Activated naive CD4-positive, alpha-beta T cell treated with anti-CD3 and anti-CD28 coated beads, Interleukin-2, amount 50 U/mL, for 24 hours (primary cell): ENCODE measurements around the gene PFDN4.
A peak's percentile ranks its signal among the peaks of the same experiment; 100 is the strongest.

Source experiments
- H3K27ac Mint-ChIP-seq: one replicate; pipeline ENCODE4 v1.8.0; 2021; ENCODE audit warnings: mild to moderate bottlenecking, mixed read lengths
- H3K27me3 Mint-ChIP-seq: one replicate; pipeline ENCODE4 v1.8.0; 2021; ENCODE audit warnings: mixed read lengths
- H3K36me3 Mint-ChIP-seq: one replicate; pipeline ENCODE4 v1.8.0; 2021; ENCODE audit warnings: mixed read lengths
- H3K4me1 Mint-ChIP-seq: one replicate; pipeline ENCODE4 v1.8.0; 2021; ENCODE audit warnings: mixed read lengths
- H3K4me3 Mint-ChIP-seq: one replicate; pipeline ENCODE4 v1.8.0; 2021; ENCODE audit warnings: mild to moderate bottlenecking, mixed read lengths
- H3K9me3 Mint-ChIP-seq: one replicate; pipeline ENCODE4 v1.8.0; 2021; ENCODE audit warnings: mixed read lengths

The PFDN4 gene

DNA sequence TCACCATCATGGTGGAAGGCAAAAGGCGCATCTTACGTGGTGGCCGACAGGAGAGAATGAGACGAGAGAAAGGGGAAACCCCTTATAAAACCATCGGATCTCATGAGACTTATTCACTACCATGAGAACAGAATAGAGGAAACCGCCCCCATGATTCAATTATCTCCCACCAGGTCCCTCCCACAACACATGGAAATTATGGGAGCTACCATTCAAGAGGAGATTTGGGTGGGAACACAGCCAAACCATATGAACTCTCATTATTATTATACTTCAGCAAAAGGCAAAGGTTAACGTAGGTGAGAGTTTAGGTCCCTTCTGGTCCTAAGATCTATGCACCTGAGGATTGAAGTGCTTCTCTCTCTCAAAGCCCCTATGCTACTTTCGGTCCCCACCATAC lies 2.4 kb upstream of the PFDN4 start:
- no peaks in the 10 kb centered on the region for H3K9me3 Mint-ChIP-seq
- peaks cover 1% of the 10 kb centered on the region for H3K36me3 Mint-ChIP-seq
- H3K27me3 Mint-ChIP-seq = no peaks in the 10 kb centered on the region
- no peak overlapping the region for H3K4me3 Mint-ChIP-seq
- no peak overlapping the region for H3K27ac Mint-ChIP-seq
- H3K4me1 Mint-ChIP-seq = peaks cover 19% of the 10 kb centered on the region

DNA sequence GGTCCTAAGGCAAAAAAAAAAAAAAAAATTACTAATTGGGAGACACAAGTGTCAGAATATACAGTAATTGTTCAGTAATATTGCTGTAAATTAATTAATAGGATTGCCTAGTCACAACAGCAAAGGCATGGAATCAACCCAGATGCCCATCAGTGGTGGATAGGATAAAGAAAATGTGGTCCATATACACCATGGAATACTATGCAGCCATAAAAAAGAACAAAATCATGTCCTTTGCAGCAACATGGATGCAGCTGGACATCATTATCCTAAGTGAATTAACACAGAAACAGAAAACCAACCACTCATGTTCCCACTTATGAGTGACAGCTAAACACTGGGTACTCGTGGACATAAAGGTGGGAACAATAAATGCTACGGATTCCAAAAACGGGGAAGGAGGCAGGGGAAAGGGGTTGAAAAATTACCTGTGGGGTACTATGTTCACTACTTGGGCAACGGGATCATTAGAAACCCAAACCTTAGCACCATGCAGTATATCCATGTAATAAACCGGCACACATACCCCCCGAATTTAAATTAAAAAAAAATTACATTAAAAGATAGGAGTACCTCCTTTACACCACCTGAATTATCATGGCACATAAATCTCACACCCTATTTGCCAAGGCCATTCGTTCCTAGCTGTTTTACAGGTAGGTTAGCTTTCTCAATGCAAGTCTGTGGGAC lies 689 bp upstream of the PFDN4 start:
- Mint-ChIP-seq H3K4me1 (peaks cover 32% of the 10 kb centered on the region), H3K27me3 (no peaks in the 10 kb centered on the region), H3K4me3 (peak overlapping the region; percentile 96), H3K36me3 (peaks cover 1% of the 10 kb centered on the region), H3K9me3 (no peaks in the 10 kb centered on the region), H3K27ac (peak overlapping the region; percentile 100)

DNA sequence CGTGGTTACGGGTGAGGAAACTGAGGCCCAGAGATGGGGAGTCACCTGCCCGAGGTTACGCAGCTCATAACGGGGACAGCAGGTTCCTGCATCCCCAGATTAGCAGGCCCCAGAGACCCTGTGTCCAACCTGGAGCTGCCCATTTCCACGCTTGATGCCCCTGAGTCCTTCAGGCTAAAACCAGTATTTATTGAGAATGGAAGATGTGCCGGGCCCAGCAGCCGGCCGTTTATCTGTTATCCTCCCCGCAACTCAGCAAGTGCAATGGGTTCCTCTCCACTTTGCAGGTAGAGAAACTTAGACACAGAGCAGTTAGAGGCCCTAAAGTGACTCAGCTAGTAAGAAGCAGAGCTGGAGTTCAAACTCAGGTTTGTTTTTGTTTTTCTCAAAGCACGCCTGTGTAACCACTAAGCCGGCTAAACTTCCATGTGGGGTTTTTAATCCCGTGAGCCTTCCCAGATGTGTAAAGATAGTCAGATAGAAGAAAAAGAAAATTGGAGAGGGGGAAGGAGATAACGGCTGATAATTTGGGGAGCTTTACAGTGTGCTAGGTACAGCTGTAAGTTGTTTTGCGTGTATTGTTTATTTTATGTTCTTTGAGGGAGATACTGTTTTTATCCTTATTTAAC lies 775 bp downstream of the PFDN4 start:
- Mint-ChIP-seq H3K4me1 (peaks cover 41% of the 10 kb centered on the region), H3K4me3 (peak overlapping the region; percentile 99), H3K27me3 (no peaks in the 10 kb centered on the region), H3K9me3 (no peaks in the 10 kb centered on the region), H3K27ac (peak overlapping the region; percentile 98), H3K36me3 (peaks cover 1% of the 10 kb centered on the region)

DNA sequence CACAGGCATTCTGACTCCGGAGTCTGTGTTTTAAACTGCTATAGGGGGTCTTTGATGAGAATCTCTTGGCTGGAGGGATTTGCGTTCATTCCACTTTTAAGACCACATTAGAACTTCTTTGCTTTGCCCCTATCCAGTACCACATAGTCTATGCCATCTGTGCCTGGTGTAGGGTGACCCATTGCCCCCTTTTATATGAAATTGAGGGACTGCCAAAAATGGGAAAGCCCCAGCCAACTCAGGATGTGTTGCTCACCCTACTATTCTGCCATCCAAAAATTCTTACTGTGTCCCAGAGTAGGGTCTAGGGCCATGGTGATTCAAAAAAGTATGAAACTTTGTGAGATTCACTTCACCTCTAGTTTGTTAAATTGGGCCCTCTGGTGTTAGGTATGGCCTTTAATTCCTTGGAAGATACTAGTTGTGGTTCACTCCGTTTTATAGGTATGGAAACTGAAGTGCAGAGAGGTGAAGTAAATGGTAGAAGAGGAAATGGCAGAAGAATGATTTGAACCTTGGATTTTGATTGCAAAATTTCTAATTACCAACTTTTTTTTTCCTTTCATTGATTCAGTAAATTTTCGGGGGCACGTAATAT lies 1.4 kb downstream of the PFDN4 start:
- Mint-ChIP-seq H3K27ac (peak overlapping the region; percentile 98), H3K4me1 (peaks cover 41% of the 10 kb centered on the region), H3K9me3 (no peaks in the 10 kb centered on the region), H3K27me3 (no peaks in the 10 kb centered on the region), H3K36me3 (peaks cover 1% of the 10 kb centered on the region), H3K4me3 (peak overlapping the region; percentile 99)

DNA sequence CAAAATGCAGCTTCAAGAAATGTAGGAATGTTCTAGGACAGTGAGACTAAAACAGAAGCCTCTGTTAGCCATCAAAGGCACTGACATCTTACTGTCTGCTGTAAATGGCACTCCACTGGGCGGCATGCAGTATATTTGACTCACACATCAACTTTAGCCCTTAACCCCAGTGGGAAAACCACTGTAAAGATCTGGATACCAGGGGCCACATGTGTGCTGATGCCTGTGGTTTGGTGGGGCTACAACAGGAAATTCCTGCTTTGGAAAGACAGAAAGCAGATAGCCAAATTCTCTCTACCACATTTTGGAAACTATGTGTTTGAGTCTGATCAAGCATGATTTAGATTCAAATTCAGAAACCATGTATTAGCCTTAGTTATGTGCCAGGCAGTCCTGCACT lies 4.3 kb downstream of the PFDN4 start:
- Mint-ChIP-seq H3K27me3 (no peaks in the 10 kb centered on the region), H3K9me3 (no peaks in the 10 kb centered on the region), H3K36me3 (peaks cover 1% of the 10 kb centered on the region), H3K4me3 (no peak overlapping the region), H3K4me1 (peaks cover 45% of the 10 kb centered on the region), H3K27ac (no peak overlapping the region)

DNA sequence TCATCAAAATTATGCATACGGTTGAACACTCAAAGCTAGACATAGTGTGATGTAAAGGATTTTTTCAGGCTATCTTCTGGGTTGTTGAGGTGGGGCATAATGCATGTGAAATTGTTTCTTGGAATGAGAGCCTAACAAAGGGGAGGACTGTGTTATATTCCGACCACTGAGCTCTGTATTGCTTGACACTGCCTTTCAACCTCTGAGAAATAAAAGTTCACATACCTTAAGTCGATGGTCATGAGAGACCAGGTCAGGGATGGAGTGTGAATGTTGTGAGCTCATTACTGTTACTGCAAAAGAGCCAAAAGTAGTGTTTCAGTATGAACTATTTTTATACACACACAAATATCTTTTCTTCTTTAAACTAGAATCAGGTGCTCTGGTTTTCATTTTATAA lies 5.0 kb downstream of the PFDN4 start:
- H3K9me3 Mint-ChIP-seq = no peaks in the 10 kb centered on the region
- no peak overlapping the region for H3K4me3 Mint-ChIP-seq
- H3K36me3 Mint-ChIP-seq = peaks cover 1% of the 10 kb centered on the region
- no peak overlapping the region for H3K27ac Mint-ChIP-seq
- H3K27me3 Mint-ChIP-seq = no peaks in the 10 kb centered on the region
- H3K4me1 Mint-ChIP-seq = peaks cover 46% of the 10 kb centered on the region

DNA sequence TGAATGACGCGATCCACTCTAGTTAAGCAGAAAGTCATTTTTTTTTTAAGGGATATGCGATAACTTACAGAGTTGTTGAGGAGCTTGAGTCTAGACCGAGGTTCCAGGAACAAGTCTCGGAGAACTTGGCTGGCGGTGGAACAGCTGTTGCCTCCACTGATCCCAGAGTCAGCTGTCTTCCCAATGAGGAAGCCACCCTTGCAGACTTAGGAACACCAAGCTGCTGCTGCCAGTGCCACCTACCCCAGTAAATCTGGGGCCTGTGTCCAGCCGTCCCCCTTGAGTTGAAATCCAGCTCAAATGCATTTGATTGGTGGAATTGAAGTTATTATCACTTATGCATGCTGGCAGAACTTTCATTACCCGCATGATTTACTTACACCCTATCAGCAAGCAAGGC lies 6.7 kb downstream of the PFDN4 start:
- Mint-ChIP-seq H3K36me3 (no peaks in the 10 kb centered on the region), H3K4me1 (peaks cover 36% of the 10 kb centered on the region), H3K4me3 (no peak overlapping the region), H3K9me3 (no peaks in the 10 kb centered on the region), H3K27me3 (no peaks in the 10 kb centered on the region), H3K27ac (no peak overlapping the region)

DNA sequence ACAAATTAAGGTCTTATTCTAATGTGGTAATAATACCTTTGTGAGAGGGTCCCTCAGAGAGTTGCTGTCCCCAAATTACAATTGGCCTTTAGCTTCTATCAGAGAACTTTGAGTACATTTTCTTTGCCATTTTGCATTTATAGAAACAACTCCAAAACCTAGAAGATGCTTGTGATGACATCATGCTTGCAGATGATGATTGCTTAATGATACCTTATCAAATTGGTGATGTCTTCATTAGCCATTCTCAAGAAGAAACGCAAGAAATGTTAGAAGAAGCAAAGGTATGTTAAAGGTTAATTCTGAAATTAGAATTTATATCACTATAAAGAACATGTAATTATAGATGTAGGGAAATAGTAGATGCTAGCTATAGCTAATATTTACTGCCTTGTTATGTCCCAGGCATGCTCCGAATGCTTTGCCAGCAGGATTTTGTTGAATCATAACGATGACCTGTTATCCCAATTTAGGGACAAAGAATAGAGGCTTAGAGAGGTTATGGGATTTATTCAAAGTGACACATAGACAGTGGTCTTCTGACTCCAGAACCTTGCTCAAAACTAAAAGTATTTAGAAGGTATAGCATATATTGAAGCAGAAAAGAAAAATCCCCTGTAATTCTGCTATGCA lies 7.4 kb downstream of the PFDN4 start:
- Mint-ChIP-seq H3K4me3 (no peak overlapping the region), H3K4me1 (peaks cover 29% of the 10 kb centered on the region), H3K27me3 (no peaks in the 10 kb centered on the region), H3K9me3 (no peaks in the 10 kb centered on the region), H3K27ac (no peak overlapping the region), H3K36me3 (no peaks in the 10 kb centered on the region)

DNA sequence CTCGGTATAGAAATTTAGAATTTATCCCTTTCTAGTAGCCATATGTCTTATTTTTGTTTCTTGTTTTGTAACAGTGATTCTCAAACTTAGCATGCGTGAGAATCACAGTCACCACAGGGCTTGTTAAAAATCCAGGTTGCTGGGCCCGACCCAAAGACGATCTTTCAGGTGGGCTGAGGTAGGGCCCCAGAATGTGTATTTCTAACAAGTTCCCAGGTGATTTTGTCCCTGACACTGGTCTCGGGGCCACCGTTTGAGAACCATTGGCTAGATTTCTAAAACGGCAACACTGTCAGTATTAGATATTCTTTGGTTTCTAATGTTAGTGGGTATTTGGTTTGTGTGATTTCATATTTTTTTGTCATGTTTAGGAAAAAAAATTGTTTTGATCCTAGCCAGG lies 9.9 kb downstream of the PFDN4 start:
- peaks cover 33% of the 10 kb centered on the region for H3K4me1 Mint-ChIP-seq
- H3K36me3 Mint-ChIP-seq = no peaks in the 10 kb centered on the region
- H3K4me3 Mint-ChIP-seq = no peak overlapping the region
- H3K27me3 Mint-ChIP-seq = no peaks in the 10 kb centered on the region
- H3K9me3 Mint-ChIP-seq = no peaks in the 10 kb centered on the region
- no peak overlapping the region for H3K27ac Mint-ChIP-seq

DNA sequence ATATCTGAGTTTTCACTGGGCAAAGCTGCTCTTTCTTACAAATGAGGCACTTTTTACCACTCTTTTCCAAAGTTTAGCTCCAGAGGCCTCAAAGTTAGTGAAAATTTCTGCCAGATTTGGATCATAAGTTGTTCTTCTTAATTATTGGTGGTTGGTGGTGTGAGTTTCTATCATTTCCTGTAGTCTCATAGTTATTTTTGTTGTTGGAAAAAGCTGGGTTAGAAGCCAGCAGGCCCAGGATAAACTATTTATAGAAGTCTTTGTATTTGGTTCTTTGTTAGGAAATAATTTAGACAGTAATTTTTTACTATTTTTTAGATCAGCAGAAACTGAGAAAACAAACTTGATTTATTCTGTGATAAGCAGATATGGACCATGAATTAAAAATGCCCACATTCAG lies 10.6 kb downstream of the PFDN4 start:
- H3K4me3 Mint-ChIP-seq = no peak overlapping the region
- no peak overlapping the region for H3K27ac Mint-ChIP-seq
- no peaks in the 10 kb centered on the region for H3K27me3 Mint-ChIP-seq
- H3K9me3 Mint-ChIP-seq = no peaks in the 10 kb centered on the region
- peaks cover 31% of the 10 kb centered on the region for H3K4me1 Mint-ChIP-seq
- no peaks in the 10 kb centered on the region for H3K36me3 Mint-ChIP-seq

DNA sequence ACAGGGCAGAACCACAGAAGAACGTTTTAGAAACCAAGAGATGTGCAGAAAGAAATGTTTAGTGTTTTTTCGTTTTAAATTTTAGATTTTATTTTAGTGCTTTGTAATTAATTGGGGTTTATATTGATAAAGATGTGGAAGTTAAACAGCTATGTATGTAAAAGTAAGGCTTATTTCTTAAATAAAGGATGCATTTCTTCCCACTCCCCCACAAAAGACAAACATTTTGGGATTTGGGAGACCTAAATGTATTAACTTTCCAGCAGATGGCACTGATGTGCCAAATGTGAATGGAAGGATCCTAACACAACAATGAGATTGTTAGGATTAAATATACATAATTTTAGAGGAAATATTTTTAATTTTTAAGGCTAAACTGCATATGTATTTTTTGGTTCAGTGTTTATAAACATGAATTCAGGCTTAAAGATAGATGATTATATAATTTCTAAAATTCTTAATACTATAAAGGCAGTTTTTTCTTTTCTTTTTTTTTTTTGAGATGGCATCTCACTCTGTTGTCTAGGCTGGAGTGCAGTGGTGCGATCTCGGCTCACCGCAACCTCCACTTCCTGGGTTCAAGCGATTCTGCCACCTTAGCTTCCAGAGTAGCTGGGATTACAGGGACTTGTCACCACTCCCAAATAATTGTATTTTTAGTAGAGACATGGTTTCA lies 12.0 kb downstream of the PFDN4 start:
- Mint-ChIP-seq H3K27ac (no peak overlapping the region), H3K27me3 (no peaks in the 10 kb centered on the region), H3K4me1 (peaks cover 31% of the 10 kb centered on the region), H3K9me3 (no peaks in the 10 kb centered on the region), H3K36me3 (no peaks in the 10 kb centered on the region), H3K4me3 (no peak overlapping the region)

DNA sequence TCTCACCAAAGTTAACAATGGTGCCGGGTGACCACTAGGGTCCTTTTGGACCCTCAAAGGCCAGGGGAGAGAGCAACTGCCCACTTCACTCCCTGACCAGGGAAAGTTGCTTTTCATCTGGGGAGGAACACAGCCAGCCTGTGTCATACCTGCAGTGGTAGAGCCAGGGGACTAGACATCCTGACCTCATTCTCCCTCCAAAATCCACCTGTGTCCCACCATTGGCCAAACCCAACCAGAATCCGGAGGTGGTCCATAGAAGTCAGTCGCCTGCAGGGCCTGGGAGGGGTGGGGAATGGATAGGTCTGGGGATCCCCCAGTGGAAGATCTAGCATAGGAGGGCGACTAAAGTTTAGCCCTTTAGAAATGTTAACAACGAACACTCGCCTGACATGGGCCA lies 12.8 kb downstream of the PFDN4 start:
- H3K27me3 Mint-ChIP-seq = no peaks in the 10 kb centered on the region
- H3K4me3 Mint-ChIP-seq = no peak overlapping the region
- no peaks in the 10 kb centered on the region for H3K9me3 Mint-ChIP-seq
- peak overlapping the region; percentile 94 for H3K27ac Mint-ChIP-seq
- no peaks in the 10 kb centered on the region for H3K36me3 Mint-ChIP-seq
- peaks cover 31% of the 10 kb centered on the region for H3K4me1 Mint-ChIP-seq

DNA sequence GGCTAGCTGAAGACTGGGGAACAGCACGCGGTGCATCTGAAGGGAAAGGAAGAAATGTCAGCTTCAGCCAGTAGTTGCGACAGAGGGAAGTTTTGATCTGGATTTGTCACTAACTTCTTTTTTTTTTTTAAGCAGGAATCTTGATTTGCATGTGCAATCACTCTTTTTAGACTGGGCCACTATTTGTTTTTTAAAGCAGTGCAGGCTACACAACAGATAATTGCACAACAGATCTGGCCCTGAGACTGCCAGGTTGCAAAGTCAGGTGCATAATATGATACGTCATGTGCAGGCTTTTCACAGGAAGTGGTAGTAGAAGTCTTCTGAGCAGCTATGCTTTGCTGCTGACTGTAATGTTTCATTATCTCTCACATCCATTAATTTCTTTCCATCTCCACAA lies 13.5 kb downstream of the PFDN4 start:
- no peaks in the 10 kb centered on the region for H3K9me3 Mint-ChIP-seq
- H3K27ac Mint-ChIP-seq = peak overlapping the region; percentile 94
- H3K4me1 Mint-ChIP-seq = peaks cover 31% of the 10 kb centered on the region
- no peaks in the 10 kb centered on the region for H3K27me3 Mint-ChIP-seq
- H3K36me3 Mint-ChIP-seq = no peaks in the 10 kb centered on the region
- peak overlapping the region; percentile 62 for H3K4me3 Mint-ChIP-seq

DNA sequence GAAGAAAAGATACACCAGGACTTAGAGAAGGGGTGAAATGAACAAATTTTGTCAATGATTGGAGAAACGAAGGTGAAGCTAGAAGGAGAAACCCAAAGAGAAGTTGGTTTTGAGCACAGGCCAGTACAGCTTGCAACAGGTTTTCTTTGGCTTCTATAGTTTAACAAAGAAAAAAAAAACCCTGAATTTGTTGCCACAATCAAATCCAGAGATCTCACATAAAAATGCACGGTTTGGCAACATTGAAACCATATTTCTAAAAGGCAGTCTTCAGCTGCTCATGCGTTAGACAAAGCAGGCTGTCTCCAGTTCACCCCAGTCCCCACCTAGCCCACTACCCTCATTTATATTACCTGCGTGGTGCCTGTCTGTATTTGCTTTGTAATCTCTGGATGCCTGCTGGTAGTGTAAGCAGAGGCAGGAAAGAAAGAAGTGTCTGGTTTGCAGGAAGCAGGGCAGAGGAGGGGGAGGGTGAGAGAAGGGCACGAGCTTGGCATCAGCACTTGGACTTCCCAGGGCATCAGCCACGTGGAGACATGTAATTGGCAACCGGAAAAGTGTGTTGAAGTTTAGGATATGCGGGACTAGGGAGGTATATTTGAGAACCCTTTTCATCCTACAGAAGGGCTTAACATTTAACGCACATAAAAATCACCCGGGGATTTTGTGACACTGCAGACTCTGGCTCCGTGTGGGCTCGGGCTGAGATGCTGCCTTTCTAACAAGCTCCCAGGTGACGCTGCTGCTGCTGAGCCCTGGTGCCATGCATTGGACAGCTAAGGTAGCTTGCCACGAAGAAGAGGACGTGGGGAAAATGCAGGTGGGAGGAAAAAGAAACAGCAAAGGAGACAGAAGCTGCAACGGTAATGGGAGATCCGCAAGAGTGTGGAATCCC lies 14.4 kb downstream of the PFDN4 start:
- peak overlapping the region; percentile 62 for H3K4me3 Mint-ChIP-seq
- H3K27me3 Mint-ChIP-seq = no peaks in the 10 kb centered on the region
- H3K4me1 Mint-ChIP-seq = peaks cover 26% of the 10 kb centered on the region
- H3K9me3 Mint-ChIP-seq = no peaks in the 10 kb centered on the region
- H3K36me3 Mint-ChIP-seq = no peaks in the 10 kb centered on the region
- peak overlapping the region; percentile 94 for H3K27ac Mint-ChIP-seq

DNA sequence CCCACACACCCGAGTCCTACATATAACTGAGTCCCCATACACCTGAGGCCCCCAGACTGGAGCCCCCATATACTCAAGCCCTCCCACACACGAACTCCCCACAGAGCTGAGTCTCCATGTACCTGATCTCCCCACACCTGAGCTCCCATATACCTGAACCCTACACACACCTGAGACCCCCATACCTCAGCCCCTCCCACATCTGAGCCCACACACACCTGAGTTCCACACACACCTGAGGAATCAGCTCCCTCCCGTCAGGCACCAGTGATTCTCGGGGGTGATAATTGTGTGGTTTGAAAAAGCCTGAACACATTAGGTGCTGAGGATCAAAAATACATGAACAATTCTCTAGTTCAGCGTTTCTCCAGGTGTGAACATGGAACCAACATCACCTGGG lies 15.4 kb downstream of the PFDN4 start:
- no peaks in the 10 kb centered on the region for H3K36me3 Mint-ChIP-seq
- no peaks in the 10 kb centered on the region for H3K9me3 Mint-ChIP-seq
- no peak overlapping the region for H3K27ac Mint-ChIP-seq
- H3K4me1 Mint-ChIP-seq = peaks cover 25% of the 10 kb centered on the region
- no peaks in the 10 kb centered on the region for H3K27me3 Mint-ChIP-seq
- no peak overlapping the region for H3K4me3 Mint-ChIP-seq
